SH-SY5Y (cell line): Measurements from ENCODE around the gene VAPB.

Experiments used
- GATA2 ChIP-seq: IDR thresholded peaks from 2 replicates; pipeline ENCODE4 v1.6.1; 2011; ENCODE audit warnings: mild to moderate bottlenecking, low read depth, low read length
- GATA3 ChIP-seq: IDR thresholded peaks from 2 replicates; pipeline ENCODE4 v1.6.1; 2011; ENCODE audit warnings: low read depth, mild to moderate bottlenecking, low read length, moderate library complexity

DNA sequence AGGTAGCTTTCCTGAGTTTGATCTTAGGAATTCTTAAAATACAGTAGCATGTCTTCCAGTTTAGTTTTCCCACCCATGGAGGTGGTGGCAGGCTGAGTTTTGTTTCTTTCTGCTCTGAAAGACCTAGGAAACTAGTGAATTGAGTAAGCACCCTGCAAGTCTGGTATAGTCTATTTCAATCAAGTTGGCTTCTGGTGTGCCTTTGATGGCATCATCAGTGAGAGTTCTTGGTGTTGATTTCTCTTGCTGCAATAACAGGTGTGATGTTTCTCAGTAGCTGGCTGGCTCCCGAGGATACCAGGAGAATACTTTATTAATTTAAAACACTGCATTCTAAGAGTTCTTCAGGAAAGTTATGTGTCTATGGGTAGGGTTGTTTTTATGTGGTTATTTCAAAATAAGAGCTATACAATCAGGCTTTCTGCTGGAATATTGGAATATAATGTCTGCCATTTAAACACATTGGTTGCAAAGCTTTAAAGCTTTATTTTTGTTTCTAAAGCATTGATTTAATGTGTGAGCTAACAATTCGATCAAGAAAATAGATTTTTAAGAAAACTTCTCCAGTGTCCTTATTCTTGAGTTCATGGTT is 19.0 kb downstream of the VAPB start:
- TF ChIP-seq GATA3: no peak
- TF ChIP-seq GATA2: no peak
